HEK293 (cell line): ENCODE measurements around the gene CACNA1B.

Source experiments
- CTCF ChIP-seq: fragments of 450-650 bp; formaldehyde crosslinking; IDR thresholded peaks from 2 replicates; pipeline ENCODE4 v1.5.1; 2016; ENCODE audit warnings: missing biosample characterization, missing genetic modification characterization
- ZBTB1 ChIP-seq: fragments of 450-650 bp; formaldehyde crosslinking; IDR thresholded peaks from 2 replicates; pipeline ENCODE4 v1.5.1; 2016; ENCODE audit warnings: missing biosample characterization, missing genetic modification characterization
- ZNF114 ChIP-seq: fragments of 450-650 bp; formaldehyde crosslinking; IDR thresholded peaks from 2 replicates; pipeline ENCODE4 v1.5.0; 2017; ENCODE audit warnings: missing biosample characterization, missing genetic modification characterization

GRCh38 chr9:137919095-137919465, 41.5 kb downstream of the CACNA1B start:
- no peak for TF ChIP-seq ZBTB1 (tag by site-specific recombination)
- no peak for TF ChIP-seq CTCF (tag by site-specific recombination)
- TF ChIP-seq ZNF114 (tag by site-specific recombination): no peak
